Endometrium (tissue), 2 donors: ENCODE measurements around the gene LAMB1.

Source experiments
- FAIRE-seq: peaks from 2 replicates; lab custom pipeline; 2012; peaks lifted over from hg19 to GRCh38; lab: Jason Lieb, UNC
- donor health status: control.
- donor health status: control.

Gene LAMB1

GRCh38 chr7:107998660-107999480 is 4.1 kb downstream of the LAMB1 start:
- no peak for FAIRE-seq

GRCh38 chr7:107998150-107998549 is 4.8 kb downstream of the LAMB1 start:
- FAIRE-seq: no peak

GRCh38 chr7:107996072-107996882 is 6.7 kb downstream of the LAMB1 start:
- FAIRE-seq: no peak

- FAIRE-seq: no peak
These were observed 7.5 kb downstream of the LAMB1 start for GRCh38 chr7:107995184-107996071.

GRCh38 chr7:107994421-107995030 is 8.4 kb downstream of the LAMB1 start:
- FAIRE-seq: no peak

GRCh38 chr7:107993891-107994291 is 9.1 kb downstream of the LAMB1 start:
- no peak for FAIRE-seq

GRCh38 chr7:107989618-107990373 is 13.2 kb downstream of the LAMB1 start:
- no peak for FAIRE-seq

- no peak for FAIRE-seq
These were observed 20.0 kb downstream of the LAMB1 start for GRCh38 chr7:107982918-107983389.

GRCh38 chr7:107982042-107982840 is 20.7 kb downstream of the LAMB1 start:
- FAIRE-seq: no peak

GRCh38 chr7:107981466-107981865 is 21.5 kb downstream of the LAMB1 start:
- no peak for FAIRE-seq

- FAIRE-seq: no peak
These were observed 22.2 kb downstream of the LAMB1 start for GRCh38 chr7:107980671-107981190.

GRCh38 chr7:107980171-107980570 is 22.8 kb downstream of the LAMB1 start:
- FAIRE-seq: no peak

- no peak for FAIRE-seq
These were observed 24.0 kb downstream of the LAMB1 start for GRCh38 chr7:107978815-107979408.

- FAIRE-seq: no peak
These were observed 25.9 kb downstream of the LAMB1 start for GRCh38 chr7:107977048-107977447.

GRCh38 chr7:107976620-107977019 is 26.3 kb downstream of the LAMB1 start:
- FAIRE-seq: no peak

- no peak for FAIRE-seq
These were observed 27.5 kb downstream of the LAMB1 start for GRCh38 chr7:107975394-107976013.

GRCh38 chr7:107973861-107974260 is 29.1 kb downstream of the LAMB1 start:
- FAIRE-seq: no peak

GRCh38 chr7:107972941-107973376 is 30.0 kb downstream of the LAMB1 start:
- FAIRE-seq: no peak

- peak; percentile 95 for FAIRE-seq
These were observed 30.9 kb downstream of the LAMB1 start for GRCh38 chr7:107972075-107972482.
